GM19463 (cell line): Measurements from ENCODE around the gene SPTBN1.

ENCODE experiments used
- ATAC-seq: cut with Tn5 transposase; IDR thresholded peaks from one replicate; pipeline ENCODE4 v1.9.1; 2021; ENCODE audit warnings: mild to moderate bottlenecking, moderate library complexity; ENCODE audit not compliant: unreplicated experiment

SPTBN1 gene

GRCh38 chr2:54570925-54571694, 115.0 kb downstream of the SPTBN1 start:
- peak; percentile 48 for ATAC-seq

GRCh38 chr2:54572262-54572635, 116.1 kb downstream of the SPTBN1 start:
- ATAC-seq = no peak

GRCh38 chr2:54572636-54573536, 116.8 kb downstream of the SPTBN1 start:
- ATAC-seq = no peak

- ATAC-seq = no peak
Observed at GRCh38 chr2:54573537-54573919, 117.4 kb downstream of the SPTBN1 start.

- ATAC-seq = peak; percentile 42
Observed at GRCh38 chr2:54574107-54574859, 118.2 kb downstream of the SPTBN1 start.

GRCh38 chr2:54574860-54575247, 118.7 kb downstream of the SPTBN1 start:
- ATAC-seq = no peak

GRCh38 chr2:54575379-54575888, 119.3 kb downstream of the SPTBN1 start:
- no peak for ATAC-seq

- ATAC-seq = no peak
Observed at GRCh38 chr2:54577035-54577434, 120.9 kb downstream of the SPTBN1 start.

GRCh38 chr2:54577944-54578647, 122.0 kb downstream of the SPTBN1 start:
- ATAC-seq = no peak

GRCh38 chr2:54578648-54579045, 122.5 kb downstream of the SPTBN1 start:
- no peak for ATAC-seq

- no peak for ATAC-seq
Observed at GRCh38 chr2:54579061-54579681, 123.0 kb downstream of the SPTBN1 start.

GRCh38 chr2:54579682-54580620, 123.8 kb downstream of the SPTBN1 start:
- peak; percentile 82 for ATAC-seq

GRCh38 chr2:54581326-54582039, 125.4 kb downstream of the SPTBN1 start:
- ATAC-seq = no peak

GRCh38 chr2:54582987-54583386, 126.9 kb downstream of the SPTBN1 start:
- ATAC-seq = no peak

GRCh38 chr2:54584598-54584997, 128.5 kb downstream of the SPTBN1 start:
- no peak for ATAC-seq

GRCh38 chr2:54585136-54585733, 129.1 kb downstream of the SPTBN1 start:
- no peak for ATAC-seq

GRCh38 chr2:54586062-54586461, 129.9 kb downstream of the SPTBN1 start:
- no peak for ATAC-seq

- ATAC-seq = no peak
Observed at GRCh38 chr2:54586494-54586893, 130.4 kb downstream of the SPTBN1 start.
